A549 (cell line): ENCODE results near the gene COL8A1.

ENCODE experiments used
- CBX8 ChIP-seq: fragments of 200-600 bp; sonication (generic); IDR thresholded peaks from 2 replicates; pipeline ENCODE4 v1.6.1; 2016
- CTCF ChIP-seq: fragments of >200 bp; sonication (Bioruptor Twin); formaldehyde crosslinking; IDR thresholded peaks from 3 replicates; pipeline ENCODE4 v1.5.1; 2016
- E2F6 ChIP-seq: IDR thresholded peaks from 2 replicates; pipeline ENCODE4 v1.6.1; 2012; ENCODE audit warnings: low read depth, borderline replicate concordance
- ELK1 ChIP-seq: fragments of 150-350 bp; IDR thresholded peaks from 2 replicates; pipeline ENCODE4 v1.6.1; 2014; ENCODE audit warnings: low read depth, mild to moderate bottlenecking, low read length
- EP300 ChIP-seq, 2 experiments: fragments of >200 bp; sonication (Bioruptor Twin); formaldehyde crosslinking; IDR thresholded peaks; 2 replicates in 1 of 2; 3 replicates in 1 of 2; pipeline ENCODE4 v1.6.1; 2016 to 2017
- ESRRA ChIP-seq: fragments of 150-350 bp; IDR thresholded peaks from 2 replicates; pipeline ENCODE4 v1.6.1; 2014; ENCODE audit warnings: mild to moderate bottlenecking, low read length, borderline replicate concordance
- HMGXB4 ChIP-seq: fragments of 250-450 bp; sonication (Bioruptor Pico); IDR thresholded peaks from 2 replicates; pipeline ENCODE4 v1.5.0; 2021; ENCODE audit warnings: mild to moderate bottlenecking, moderate library complexity, borderline replicate concordance
- PHF8 ChIP-seq: fragments of 200-600 bp; sonication (generic); IDR thresholded peaks from 2 replicates; pipeline ENCODE4 v1.6.1; 2016; ENCODE audit warnings: low read depth, mild to moderate bottlenecking, antibody characterized with exemption, moderate library complexity, borderline replicate concordance
- POLR2A ChIP-seq: IDR thresholded peaks from 2 replicates; pipeline ENCODE4 v1.6.1; 2012; ENCODE audit warnings: mild to moderate bottlenecking, low read length
- RNF2 ChIP-seq: fragments of 200-600 bp; sonication (generic); IDR thresholded peaks from 2 replicates; pipeline ENCODE4 v1.6.1; 2016; ENCODE audit warnings: low read depth, mild to moderate bottlenecking, antibody characterized with exemption, moderate library complexity, borderline replicate concordance
- TP53 ChIP-seq: fragments of 250-450 bp; sonication (Bioruptor Pico); IDR thresholded peaks from 2 replicates; pipeline ENCODE4 v1.5.0; 2021; ENCODE audit warnings: mild to moderate bottlenecking, moderate library complexity

- no peak for TF ChIP-seq ELK1
- no peak for TF ChIP-seq PHF8
- TF ChIP-seq CBX8: no peak
- no peak for TF ChIP-seq CTCF
- TF ChIP-seq E2F6: no peak
- TF ChIP-seq HMGXB4 (CRISPR knock-in tag): no peak
- no peak for TF ChIP-seq EP300 (IDR thresholded peaks at IDR 0.05)
- TF ChIP-seq ESRRA: no peak
- TF ChIP-seq RNF2: no peak
- TF ChIP-seq TP53 (CRISPR knock-in tag): no peak
- no peak for TF ChIP-seq POLR2A
These were observed 134.3 kb downstream of the COL8A1 start for GRCh38 chr3:99772671-99773070.
